GM23338 (cell line): ENCODE data around the gene GPR39. TPM values are rescaled to one million over a fixed set of nuclear protein-coding genes. Genes with fewer than 3 reads are reported as not detected.

Source experiments
- ATAC-seq: fragments of 200-7000 bp; cut with Tn5 transposase; 3 replicates; pipeline ENCODE4 v1.9.1; 2020
- DNase-seq: peaks from one replicate; pipeline ENCODE4 v3.0.0-alpha.2; 2015; ENCODE audit warnings: low spot score
- H2AFZ ChIP-seq: fragments of 200-600 bp; sonication (generic); 2 replicates; pipeline ENCODE4 v1.8.0; 2016; ENCODE audit warnings: antibody characterized with exemption, mild to moderate bottlenecking, moderate library complexity
- H3F3A ChIP-seq: fragments of 200-600 bp; sonication (generic); replicated peaks from 2 replicates; pipeline ENCODE4 v1.8.0; 2017; ENCODE audit warnings: antibody characterized with exemption, mixed run types, low read depth
- H3K27ac ChIP-seq: fragments of 200-600 bp; sonication (generic); 2 replicates; pipeline ENCODE4 v1.6.1; 2016; ENCODE audit warnings: low read depth
- H3K27me3 ChIP-seq: fragments of 200-600 bp; sonication (generic); 2 replicates; pipeline ENCODE4 v1.8.0; 2016; ENCODE audit warnings: mild to moderate bottlenecking, mixed run types, moderate library complexity; ENCODE audit not compliant: insufficient read depth
- H3K36me3 ChIP-seq: fragments of 200-600 bp; sonication (generic); 2 replicates; pipeline ENCODE4 v1.8.0; 2016; ENCODE audit warnings: mild to moderate bottlenecking; ENCODE audit not compliant: insufficient read depth
- H3K4me1 ChIP-seq: fragments of 200-600 bp; sonication (generic); 2 replicates; pipeline ENCODE4 v1.8.0; 2016; ENCODE audit warnings: mild to moderate bottlenecking, moderate library complexity; ENCODE audit not compliant: insufficient read depth
- H3K4me2 ChIP-seq: fragments of 200-600 bp; sonication (generic); 2 replicates; pipeline ENCODE4 v1.7.1; 2017; ENCODE audit warnings: mixed run types
- H3K4me3 ChIP-seq: fragments of 200-600 bp; sonication (generic); 2 replicates; pipeline ENCODE4 v1.6.1; 2016; ENCODE audit warnings: mixed run types
- H3K79me2 ChIP-seq: fragments of 200-600 bp; sonication (generic); replicated peaks from 2 replicates; pipeline ENCODE4 v1.8.0; 2017; ENCODE audit warnings: mild to moderate bottlenecking; ENCODE audit not compliant: insufficient read depth
- H3K9me2 ChIP-seq: fragments of 200-600 bp; sonication (generic); 2 replicates; pipeline ENCODE4 v1.8.0; 2017; ENCODE audit not compliant: insufficient read depth
- H4K20me1 ChIP-seq: fragments of 200-600 bp; sonication (generic); replicated peaks from 2 replicates; pipeline ENCODE4 v1.8.0; 2017; ENCODE audit warnings: mild to moderate bottlenecking; ENCODE audit not compliant: insufficient read depth
- H3K27ac Mint-ChIP-seq: 2 replicates; pipeline ENCODE4 v1.8.0; 2020; ENCODE audit warnings: inconsistent platforms, mild to moderate bottlenecking, moderate library complexity, mixed read lengths
- H3K27me3 Mint-ChIP-seq: 3 replicates; pipeline ENCODE4 v1.8.0; 2022; ENCODE audit warnings: low read depth, mild to moderate bottlenecking, moderate library complexity, mixed read lengths, inconsistent platforms; ENCODE audit not compliant: insufficient read depth, poor library complexity
- H3K36me3 Mint-ChIP-seq: 3 replicates; pipeline ENCODE4 v1.8.0; 2021; ENCODE audit warnings: low read depth, mild to moderate bottlenecking, inconsistent platforms, moderate library complexity, mixed read lengths
- H3K4me1 Mint-ChIP-seq: 3 replicates; pipeline ENCODE4 v1.8.0; 2020; ENCODE audit warnings: mild to moderate bottlenecking, inconsistent platforms, mixed read lengths
- H3K4me3 Mint-ChIP-seq: 3 replicates; pipeline ENCODE4 v1.8.0; 2021; ENCODE audit warnings: moderate library complexity, mild to moderate bottlenecking, inconsistent platforms, mixed read lengths
- H3K9me3 Mint-ChIP-seq: 3 replicates; pipeline ENCODE4 v1.8.0; 2020; ENCODE audit warnings: moderate library complexity, mild to moderate bottlenecking, inconsistent platforms, mixed read lengths
- CREB1 ChIP-seq: fragments of 250-450 bp; sonication (Bioruptor Pico); IDR thresholded peaks from 2 replicates; pipeline ENCODE4 v1.5.0; 2020; ENCODE audit warnings: low read depth, mild to moderate bottlenecking, moderate library complexity
- EZH2 ChIP-seq: fragments of 200-600 bp; sonication (generic); IDR thresholded peaks from one replicate; pipeline ENCODE4 v1.8.0; 2017; ENCODE audit warnings: antibody characterized with exemption, mild to moderate bottlenecking, low read depth; ENCODE audit not compliant: unreplicated experiment
- NANOG ChIP-seq: IDR thresholded peaks from 2 replicates; pipeline ENCODE4 v1.6.1; 2016; ENCODE audit warnings: antibody characterized with exemption, borderline replicate concordance
- ZNF114 ChIP-seq: fragments of 250-450 bp; sonication (Bioruptor Pico); IDR thresholded peaks from 2 replicates; pipeline ENCODE4 v1.5.0; 2020; ENCODE audit warnings: mild to moderate bottlenecking, moderate library complexity
- polyA plus RNA-seq: library from polyadenylated mRNA; unstranded; fragments of >200 nt; fragmentation: Nextera tagmentation; extraction: Ambion mirVana; gene quantifications from 2 replicates; pipeline ENCODE4 v1.2.1, GENCODE V29; 2016
- total RNA-seq: library from RNA; depleted of rRNA; stranded (reverse); fragments of >200 nt; shearing (Covaris generic); gene quantifications from 2 replicates; pipeline ENCODE4 v1.2.3, GENCODE V29; 2014
- TF ChIP-seq, protein P1 (sequence below), 2 experiments: fragments of 200-600 bp in 1 of 2; sonication (generic) in 1 of 2; conservative IDR thresholded peaks; 2 replicates each; pipeline versions ENCODE4 v1.5.1 to v1.6.1; 2016 to 2017; ENCODE audit warnings: antibody characterized with exemption in 2 of 2, low read depth in 2 of 2, mild to moderate bottlenecking in 2 of 2, moderate library complexity in 1 of 2
- TF ChIP-seq, protein P2 (sequence below): IDR thresholded peaks from 2 replicates; pipeline ENCODE4 v1.6.1; 2016; ENCODE audit warnings: antibody characterized with exemption
- TF ChIP-seq, protein P3 (sequence below): fragments of 250-450 bp; sonication (Bioruptor Pico); IDR thresholded peaks from 2 replicates; pipeline ENCODE4 v1.5.0; 2020; ENCODE audit warnings: mild to moderate bottlenecking, moderate library complexity

The GPR39 gene
- total and polyA plus RNA-seq, 2 experiments from 2014 or later = 0.55 to 1.9 TPM

DNA sequence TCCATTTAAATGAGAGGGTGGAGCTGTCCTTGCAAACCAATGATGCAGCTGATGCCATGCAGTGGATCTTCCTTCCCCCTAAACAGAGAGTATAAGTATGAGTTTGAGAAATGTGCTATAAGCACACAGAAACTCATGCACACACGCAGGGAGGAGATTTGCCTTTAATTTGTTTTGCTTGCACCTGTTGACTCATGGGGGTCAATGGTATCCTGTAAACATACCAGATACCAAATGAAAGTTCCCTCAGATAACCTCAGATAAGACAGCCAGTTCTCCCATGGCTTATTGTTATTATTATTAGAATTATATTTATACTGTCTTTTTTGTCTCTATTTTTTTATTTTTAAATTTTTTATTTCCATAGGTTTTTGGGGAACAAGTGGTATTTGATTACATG is 29.5 kb upstream of the GPR39 start:
- no peaks in the 10 kb centered on the region for H4K20me1 ChIP-seq
- H3K4me3 Mint-ChIP-seq = no peak overlapping the region
- no peaks in the 10 kb centered on the region for H3K36me3 ChIP-seq
- no peaks in the 10 kb centered on the region for H3K79me2 ChIP-seq
- peaks cover 11% of the 10 kb centered on the region; the same call in 2 of the 3 replicates for H3K4me1 Mint-ChIP-seq
- ATAC-seq = no peak
- no peaks in the 10 kb centered on the region for H3K9me3 Mint-ChIP-seq
- peaks cover 3% of the 10 kb centered on the region for H3K27me3 Mint-ChIP-seq
- no peaks in the 10 kb centered on the region for H3F3A ChIP-seq
- H2AFZ ChIP-seq = no peak overlapping the region
- H3K27me3 ChIP-seq = no peaks in the 10 kb centered on the region
- H3K27ac Mint-ChIP-seq = no peak overlapping the region
- no peak for DNase-seq
- H3K36me3 Mint-ChIP-seq = no peaks in the 10 kb centered on the region
- TF ChIP-seq, protein P1, sequence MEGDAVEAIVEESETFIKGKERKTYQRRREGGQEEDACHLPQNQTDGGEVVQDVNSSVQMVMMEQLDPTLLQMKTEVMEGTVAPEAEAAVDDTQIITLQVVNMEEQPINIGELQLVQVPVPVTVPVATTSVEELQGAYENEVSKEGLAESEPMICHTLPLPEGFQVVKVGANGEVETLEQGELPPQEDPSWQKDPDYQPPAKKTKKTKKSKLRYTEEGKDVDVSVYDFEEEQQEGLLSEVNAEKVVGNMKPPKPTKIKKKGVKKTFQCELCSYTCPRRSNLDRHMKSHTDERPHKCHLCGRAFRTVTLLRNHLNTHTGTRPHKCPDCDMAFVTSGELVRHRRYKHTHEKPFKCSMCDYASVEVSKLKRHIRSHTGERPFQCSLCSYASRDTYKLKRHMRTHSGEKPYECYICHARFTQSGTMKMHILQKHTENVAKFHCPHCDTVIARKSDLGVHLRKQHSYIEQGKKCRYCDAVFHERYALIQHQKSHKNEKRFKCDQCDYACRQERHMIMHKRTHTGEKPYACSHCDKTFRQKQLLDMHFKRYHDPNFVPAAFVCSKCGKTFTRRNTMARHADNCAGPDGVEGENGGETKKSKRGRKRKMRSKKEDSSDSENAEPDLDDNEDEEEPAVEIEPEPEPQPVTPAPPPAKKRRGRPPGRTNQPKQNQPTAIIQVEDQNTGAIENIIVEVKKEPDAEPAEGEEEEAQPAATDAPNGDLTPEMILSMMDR (conservative IDR thresholded peaks at IDR 0.05; ENCODE audit: low read depth in 2 of 2) = no peak
- TF ChIP-seq NANOG (no peak), CREB1 (CRISPR knock-in tag) (no peak), EZH2 (no peak), ZNF114 (CRISPR knock-in tag) (no peak)
- TF ChIP-seq, protein P2, sequence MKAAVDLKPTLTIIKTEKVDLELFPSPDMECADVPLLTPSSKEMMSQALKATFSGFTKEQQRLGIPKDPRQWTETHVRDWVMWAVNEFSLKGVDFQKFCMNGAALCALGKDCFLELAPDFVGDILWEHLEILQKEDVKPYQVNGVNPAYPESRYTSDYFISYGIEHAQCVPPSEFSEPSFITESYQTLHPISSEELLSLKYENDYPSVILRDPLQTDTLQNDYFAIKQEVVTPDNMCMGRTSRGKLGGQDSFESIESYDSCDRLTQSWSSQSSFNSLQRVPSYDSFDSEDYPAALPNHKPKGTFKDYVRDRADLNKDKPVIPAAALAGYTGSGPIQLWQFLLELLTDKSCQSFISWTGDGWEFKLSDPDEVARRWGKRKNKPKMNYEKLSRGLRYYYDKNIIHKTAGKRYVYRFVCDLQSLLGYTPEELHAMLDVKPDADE = no peak
- TF ChIP-seq, protein P3, sequence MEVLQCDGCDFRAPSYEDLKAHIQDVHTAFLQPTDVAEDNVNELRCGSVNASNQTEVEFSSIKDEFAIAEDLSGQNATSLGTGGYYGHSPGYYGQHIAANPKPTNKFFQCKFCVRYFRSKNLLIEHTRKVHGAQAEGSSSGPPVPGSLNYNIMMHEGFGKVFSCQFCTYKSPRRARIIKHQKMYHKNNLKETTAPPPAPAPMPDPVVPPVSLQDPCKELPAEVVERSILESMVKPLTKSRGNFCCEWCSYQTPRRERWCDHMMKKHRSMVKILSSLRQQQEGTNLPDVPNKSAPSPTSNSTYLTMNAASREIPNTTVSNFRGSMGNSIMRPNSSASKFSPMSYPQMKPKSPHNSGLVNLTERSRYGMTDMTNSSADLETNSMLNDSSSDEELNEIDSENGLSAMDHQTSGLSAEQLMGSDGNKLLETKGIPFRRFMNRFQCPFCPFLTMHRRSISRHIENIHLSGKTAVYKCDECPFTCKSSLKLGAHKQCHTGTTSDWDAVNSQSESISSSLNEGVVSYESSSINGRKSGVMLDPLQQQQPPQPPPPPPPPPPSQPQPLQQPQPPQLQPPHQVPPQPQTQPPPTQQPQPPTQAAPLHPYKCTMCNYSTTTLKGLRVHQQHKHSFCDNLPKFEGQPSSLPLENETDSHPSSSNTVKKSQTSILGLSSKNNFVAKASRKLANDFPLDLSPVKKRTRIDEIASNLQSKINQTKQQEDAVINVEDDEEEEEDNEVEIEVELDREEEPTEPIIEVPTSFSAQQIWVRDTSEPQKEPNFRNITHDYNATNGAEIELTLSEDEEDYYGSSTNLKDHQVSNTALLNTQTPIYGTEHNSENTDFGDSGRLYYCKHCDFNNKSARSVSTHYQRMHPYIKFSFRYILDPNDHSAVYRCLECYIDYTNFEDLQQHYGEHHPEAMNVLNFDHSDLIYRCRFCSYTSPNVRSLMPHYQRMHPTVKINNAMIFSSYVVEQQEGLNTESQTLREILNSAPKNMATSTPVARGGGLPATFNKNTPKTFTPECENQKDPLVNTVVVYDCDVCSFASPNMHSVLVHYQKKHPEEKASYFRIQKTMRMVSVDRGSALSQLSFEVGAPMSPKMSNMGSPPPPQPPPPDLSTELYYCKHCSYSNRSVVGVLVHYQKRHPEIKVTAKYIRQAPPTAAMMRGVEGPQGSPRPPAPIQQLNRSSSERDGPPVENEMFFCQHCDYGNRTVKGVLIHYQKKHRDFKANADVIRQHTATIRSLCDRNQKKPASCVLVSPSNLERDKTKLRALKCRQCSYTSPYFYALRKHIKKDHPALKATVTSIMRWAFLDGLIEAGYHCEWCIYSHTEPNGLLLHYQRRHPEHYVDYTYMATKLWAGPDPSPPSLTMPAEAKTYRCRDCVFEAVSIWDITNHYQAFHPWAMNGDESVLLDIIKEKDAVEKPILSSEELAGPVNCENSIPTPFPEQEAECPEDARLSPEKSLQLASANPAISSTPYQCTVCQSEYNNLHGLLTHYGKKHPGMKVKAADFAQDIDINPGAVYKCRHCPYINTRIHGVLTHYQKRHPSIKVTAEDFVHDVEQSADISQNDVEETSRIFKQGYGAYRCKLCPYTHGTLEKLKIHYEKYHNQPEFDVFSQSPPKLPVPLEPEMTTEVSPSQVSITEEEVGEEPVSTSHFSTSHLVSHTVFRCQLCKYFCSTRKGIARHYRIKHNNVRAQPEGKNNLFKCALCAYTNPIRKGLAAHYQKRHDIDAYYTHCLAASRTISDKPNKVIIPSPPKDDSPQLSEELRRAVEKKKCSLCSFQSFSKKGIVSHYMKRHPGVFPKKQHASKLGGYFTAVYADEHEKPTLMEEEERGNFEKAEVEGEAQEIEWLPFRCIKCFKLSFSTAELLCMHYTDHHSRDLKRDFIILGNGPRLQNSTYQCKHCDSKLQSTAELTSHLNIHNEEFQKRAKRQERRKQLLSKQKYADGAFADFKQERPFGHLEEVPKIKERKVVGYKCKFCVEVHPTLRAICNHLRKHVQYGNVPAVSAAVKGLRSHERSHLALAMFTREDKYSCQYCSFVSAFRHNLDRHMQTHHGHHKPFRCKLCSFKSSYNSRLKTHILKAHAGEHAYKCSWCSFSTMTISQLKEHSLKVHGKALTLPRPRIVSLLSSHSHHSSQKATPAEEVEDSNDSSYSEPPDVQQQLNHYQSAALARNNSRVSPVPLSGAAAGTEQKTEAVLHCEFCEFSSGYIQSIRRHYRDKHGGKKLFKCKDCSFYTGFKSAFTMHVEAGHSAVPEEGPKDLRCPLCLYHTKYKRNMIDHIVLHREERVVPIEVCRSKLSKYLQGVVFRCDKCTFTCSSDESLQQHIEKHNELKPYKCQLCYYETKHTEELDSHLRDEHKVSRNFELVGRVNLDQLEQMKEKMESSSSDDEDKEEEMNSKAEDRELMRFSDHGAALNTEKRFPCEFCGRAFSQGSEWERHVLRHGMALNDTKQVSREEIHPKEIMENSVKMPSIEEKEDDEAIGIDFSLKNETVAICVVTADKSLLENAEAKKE (CRISPR knock-in tag) = no peak
- H3K4me3 ChIP-seq = no peak overlapping the region
- no peaks in the 10 kb centered on the region for H3K9me2 ChIP-seq
- peaks cover 6% of the 10 kb centered on the region; the same call in 1 of the 2 replicates for H3K4me1 ChIP-seq
- H3K4me2 ChIP-seq = no peak overlapping the region
- no peak overlapping the region for H3K27ac ChIP-seq
